K562 (cell line): ENCODE data around the gene CKLF. TPM values are rescaled to one million over a fixed set of nuclear protein-coding genes. Genes with fewer than 3 reads are reported as not detected.

ENCODE experiments used
- BRD4 ChIP-seq: fragments of 200-600 bp; sonication (generic); IDR thresholded peaks from 2 replicates; pipeline ENCODE4 v1.6.1; 2017; ENCODE audit warnings: inconsistent platforms
- CHD2 ChIP-seq: IDR thresholded peaks from 2 replicates; pipeline ENCODE4 v1.6.1; 2011; ENCODE audit warnings: low read depth, low read length
- CREM ChIP-seq: IDR thresholded peaks from 2 replicates; pipeline ENCODE4 v1.6.1; 2014; ENCODE audit warnings: antibody characterized with exemption, low read depth
- MAZ ChIP-seq, 2 experiments: fragments of 450-650 bp in 1 of 2; sonication (generic) in 1 of 2; formaldehyde crosslinking; IDR thresholded peaks in 1 of 2; conservative IDR thresholded peaks in 1 of 2; 2 replicates each; pipeline versions ENCODE4 v1.4.0 to v1.5.0; 2020; ENCODE audit warnings: mild to moderate bottlenecking in 1 of 2, missing genetic modification reagents in 1 of 2
- NFIX ChIP-seq: fragments of 250-450 bp; sonication (Bioruptor Pico); IDR thresholded peaks from 2 replicates; pipeline ENCODE4 v1.4.0; 2020; ENCODE audit warnings: low read depth, mild to moderate bottlenecking, moderate library complexity
- SMAD3 ChIP-seq: fragments of 450-650 bp; formaldehyde crosslinking; conservative IDR thresholded peaks from 2 replicates; pipeline ENCODE4 v1.4.0; 2020; ENCODE audit warnings: mild to moderate bottlenecking
- TAF9B ChIP-seq: fragments of 450-650 bp; IDR thresholded peaks from 2 replicates; pipeline ENCODE4 v1.6.1; 2018; ENCODE audit warnings: mild to moderate bottlenecking; ENCODE audit not compliant: partially characterized antibody
- UBTF ChIP-seq, 2 experiments: IDR thresholded peaks; 2 replicates each; pipeline ENCODE4 v1.6.1; 2012; ENCODE audit warnings: improper control_type of control experiment in 2 of 2, low read depth in 2 of 2, low read length in 2 of 2, borderline replicate concordance in 1 of 2
- YY1 ChIP-seq, 3 experiments: IDR thresholded peaks; 2 replicates each; pipeline ENCODE4 v1.6.1; 2011; ENCODE audit warnings: low read length in 2 of 3, mild to moderate bottlenecking in 2 of 3, moderate library complexity in 2 of 3, borderline replicate concordance in 1 of 3, control low read depth in 1 of 3, low read depth in 1 of 3; ENCODE audit not compliant: insufficient read depth in 3 of 3, insufficient replicate concordance in 2 of 3, control insufficient read depth in 1 of 3, insufficient read length in 1 of 3; ENCODE audit errors: extremely low read depth in 1 of 3
- polyA plus RNA-seq, 8 experiments: library from polyadenylated mRNA; depleted of rRNA in 4 of 8; stranded (reverse) in 5 of 8; unstranded in 3 of 8; fragments of >200 nt; fragmentation: Nextera tagmentation in 2 of 8; fragmentation: Illumina TruSeq in 1 of 8; extraction: Ambion mirVana in 2 of 8; extraction: Trizol in 1 of 8; gene quantifications; 2 replicates each; pipeline versions ENCODE4 v1.2.1 to v1.2.3, GENCODE V29; 2011 to 2014; ENCODE audit warnings: inconsistent platforms in 1 of 8, missing spikeins in 1 of 8
- total RNA-seq, 7 experiments: library from RNA; depleted of rRNA in 6 of 7; stranded (reverse); fragments of >200 nt in 6 of 7; fragmentation: Illumina TruSeq in 2 of 7; extraction: Trizol in 2 of 7; gene quantifications; 2 replicates each; pipeline versions ENCODE4 v1.2.1 to v1.2.3, GENCODE V29; 2011 to 2021; ENCODE audit warnings: low replicate concordance in 1 of 7
- TF ChIP-seq, protein P1 (sequence below): fragments of 450-650 bp; IDR thresholded peaks from 2 replicates; pipeline ENCODE4 v1.6.1; 2016; ENCODE audit warnings: low read depth
- TF ChIP-seq, protein P2 (sequence below), 2 experiments: IDR thresholded peaks in 1 of 2; conservative IDR thresholded peaks in 1 of 2; 2 replicates each; pipeline ENCODE4 v1.6.1; 2016; ENCODE audit warnings: low read depth in 2 of 2, mild to moderate bottlenecking in 1 of 2, missing compliant biosample characterization in 1 of 2, missing genetic modification characterization in 1 of 2, moderate library complexity in 1 of 2
- TF ChIP-seq, protein P3 (sequence below): sonication (generic); formaldehyde crosslinking; IDR thresholded peaks from 2 replicates; pipeline ENCODE4 v1.8.0; 2022; ENCODE audit warnings: mild to moderate bottlenecking, missing genetic modification reagents

CKLF gene
- total and polyA plus RNA-seq, 9 of the 15 experiments (the other 6 are each of a cell fraction or from before 2014, with no cell fraction given): 84.8 to 322 (median 118) TPM

GRCh38 chr16:66551348-66551759 lies 1.0 kb upstream of the CKLF start (continued):
- TF ChIP-seq, protein P1, sequence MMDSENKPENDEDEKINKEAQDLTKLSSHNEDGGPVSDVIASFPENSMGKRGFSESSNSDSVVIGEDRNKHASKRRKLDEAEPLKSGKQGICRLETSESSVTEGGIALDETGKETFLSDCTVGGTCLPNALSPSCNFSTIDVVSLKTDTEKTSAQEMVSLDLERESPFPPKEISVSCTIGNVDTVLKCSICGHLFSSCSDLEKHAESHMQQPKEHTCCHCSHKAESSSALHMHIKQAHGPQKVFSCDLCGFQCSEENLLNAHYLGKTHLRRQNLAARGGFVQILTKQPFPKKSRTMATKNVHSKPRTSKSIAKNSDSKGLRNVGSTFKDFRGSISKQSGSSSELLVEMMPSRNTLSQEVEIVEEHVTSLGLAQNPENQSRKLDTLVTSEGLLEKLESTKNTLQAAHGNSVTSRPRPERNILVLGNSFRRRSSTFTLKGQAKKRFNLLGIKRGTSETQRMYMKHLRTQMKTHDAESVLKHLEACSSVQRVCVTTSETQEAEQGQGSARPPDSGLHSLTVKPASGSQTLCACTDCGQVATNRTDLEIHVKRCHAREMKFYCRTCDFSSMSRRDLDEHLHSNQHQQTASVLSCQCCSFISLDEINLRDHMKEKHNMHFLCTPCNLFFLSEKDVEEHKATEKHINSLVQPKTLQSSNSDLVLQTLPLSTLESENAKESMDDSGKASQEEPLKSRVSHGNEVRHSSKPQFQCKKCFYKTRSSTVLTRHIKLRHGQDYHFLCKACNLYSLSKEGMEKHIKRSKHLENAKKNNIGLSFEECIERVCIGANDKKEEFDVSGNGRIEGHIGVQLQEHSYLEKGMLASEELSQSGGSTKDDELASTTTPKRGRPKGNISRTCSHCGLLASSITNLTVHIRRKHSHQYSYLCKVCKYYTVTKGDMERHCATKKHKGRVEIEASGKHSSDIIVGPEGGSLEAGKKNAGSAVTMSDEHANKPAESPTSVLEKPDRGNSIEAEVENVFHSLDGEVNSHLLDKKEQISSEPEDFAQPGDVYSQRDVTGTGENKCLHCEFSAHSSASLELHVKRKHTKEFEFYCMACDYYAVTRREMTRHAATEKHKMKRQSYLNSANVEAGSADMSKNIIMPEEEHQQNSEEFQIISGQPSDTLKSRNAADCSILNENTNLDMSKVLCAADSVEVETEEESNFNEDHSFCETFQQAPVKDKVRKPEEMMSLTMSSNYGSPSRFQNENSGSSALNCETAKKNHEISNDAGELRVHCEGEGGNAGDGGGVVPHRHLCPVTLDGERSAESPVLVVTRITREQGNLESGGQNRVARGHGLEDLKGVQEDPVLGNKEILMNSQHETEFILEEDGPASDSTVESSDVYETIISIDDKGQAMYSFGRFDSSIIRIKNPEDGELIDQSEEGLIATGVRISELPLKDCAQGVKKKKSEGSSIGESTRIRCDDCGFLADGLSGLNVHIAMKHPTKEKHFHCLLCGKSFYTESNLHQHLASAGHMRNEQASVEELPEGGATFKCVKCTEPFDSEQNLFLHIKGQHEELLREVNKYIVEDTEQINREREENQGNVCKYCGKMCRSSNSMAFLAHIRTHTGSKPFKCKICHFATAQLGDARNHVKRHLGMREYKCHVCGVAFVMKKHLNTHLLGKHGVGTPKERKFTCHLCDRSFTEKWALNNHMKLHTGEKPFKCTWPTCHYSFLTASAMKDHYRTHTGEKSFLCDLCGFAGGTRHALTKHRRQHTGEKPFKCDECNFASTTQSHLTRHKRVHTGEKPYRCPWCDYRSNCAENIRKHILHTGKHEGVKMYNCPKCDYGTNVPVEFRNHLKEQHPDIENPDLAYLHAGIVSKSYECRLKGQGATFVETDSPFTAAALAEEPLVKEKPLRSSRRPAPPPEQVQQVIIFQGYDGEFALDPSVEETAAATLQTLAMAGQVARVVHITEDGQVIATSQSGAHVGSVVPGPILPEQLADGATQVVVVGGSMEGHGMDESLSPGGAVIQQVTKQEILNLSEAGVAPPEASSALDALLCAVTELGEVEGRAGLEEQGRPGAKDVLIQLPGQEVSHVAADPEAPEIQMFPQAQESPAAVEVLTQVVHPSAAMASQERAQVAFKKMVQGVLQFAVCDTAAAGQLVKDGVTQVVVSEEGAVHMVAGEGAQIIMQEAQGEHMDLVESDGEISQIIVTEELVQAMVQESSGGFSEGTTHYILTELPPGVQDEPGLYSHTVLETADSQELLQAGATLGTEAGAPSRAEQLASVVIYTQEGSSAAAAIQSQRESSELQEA: no peak
- peak; percentile 8; the same call in 1 of the 2 replicates for TF ChIP-seq CREM
- TF ChIP-seq, protein P2, sequence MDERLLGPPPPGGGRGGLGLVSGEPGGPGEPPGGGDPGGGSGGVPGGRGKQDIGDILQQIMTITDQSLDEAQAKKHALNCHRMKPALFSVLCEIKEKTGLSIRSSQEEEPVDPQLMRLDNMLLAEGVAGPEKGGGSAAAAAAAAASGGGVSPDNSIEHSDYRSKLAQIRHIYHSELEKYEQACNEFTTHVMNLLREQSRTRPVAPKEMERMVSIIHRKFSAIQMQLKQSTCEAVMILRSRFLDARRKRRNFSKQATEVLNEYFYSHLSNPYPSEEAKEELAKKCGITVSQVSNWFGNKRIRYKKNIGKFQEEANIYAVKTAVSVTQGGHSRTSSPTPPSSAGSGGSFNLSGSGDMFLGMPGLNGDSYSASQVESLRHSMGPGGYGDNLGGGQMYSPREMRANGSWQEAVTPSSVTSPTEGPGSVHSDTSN (CRISPR knock-in tag; IDR thresholded peaks at IDR 0.05; ENCODE audit: low read depth): no peak
- TF ChIP-seq, protein P2 (tag; conservative IDR thresholded peaks at IDR 0.05; ENCODE audit: low read depth): peak; percentile 9; the same call in 1 of the 2 replicates
- TF ChIP-seq UBTF (IDR thresholded peaks at IDR 0.05; ENCODE audit: borderline replicate concordance in 1 of 2, low read depth in 2 of 2, low read length in 2 of 2): 0 out of 4 replicates have a peak, but pooled peaks of 1 of the 2 experiments have one; percentile 20
- TF ChIP-seq SMAD3 (CRISPR knock-in tag): no peak
- peak in 1 of 3 experiments; percentile 74 for TF ChIP-seq YY1 (IDR thresholded peaks at IDR 0.05; ENCODE audit: borderline replicate concordance in 1 of 3, control insufficient read depth in 1 of 3, extremely low read depth in 1 of 3, insufficient read depth in 3 of 3, insufficient read length in 1 of 3, insufficient replicate concordance in 2 of 3, low read depth in 1 of 3, low read length in 2 of 3)
- peak in 1 of 2 experiments; percentile 14; a peak in 1 of 4 replicates for TF ChIP-seq MAZ (CRISPR knock-in tag; conservative IDR thresholded peaks at IDR 0.05 in 1 of 2, IDR thresholded peaks at IDR 0.05 in 1 of 2)
- TF ChIP-seq, protein P3, sequence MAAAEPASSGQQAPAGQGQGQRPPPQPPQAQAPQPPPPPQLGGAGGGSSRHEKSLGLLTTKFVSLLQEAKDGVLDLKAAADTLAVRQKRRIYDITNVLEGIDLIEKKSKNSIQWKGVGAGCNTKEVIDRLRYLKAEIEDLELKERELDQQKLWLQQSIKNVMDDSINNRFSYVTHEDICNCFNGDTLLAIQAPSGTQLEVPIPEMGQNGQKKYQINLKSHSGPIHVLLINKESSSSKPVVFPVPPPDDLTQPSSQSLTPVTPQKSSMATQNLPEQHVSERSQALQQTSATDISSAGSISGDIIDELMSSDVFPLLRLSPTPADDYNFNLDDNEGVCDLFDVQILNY (CRISPR knock-in tag): no peak
- no peak for TF ChIP-seq BRD4
- TF ChIP-seq NFIX (CRISPR knock-in tag): no peak
- TF ChIP-seq CHD2: no peak
- no peak for TF ChIP-seq TAF9B
